ENCODE data around the gene DNAH2. TPM values are rescaled to one million over a fixed set of nuclear protein-coding genes. Genes with fewer than 3 reads are reported as not detected.

DNAH2 gene
- total and polyA plus RNA-seq, 2 donors (not counting 3 experiments of a cell fraction or from before 2014, with no cell fraction given) = 0.10 to 0.11 TPM

DNA sequence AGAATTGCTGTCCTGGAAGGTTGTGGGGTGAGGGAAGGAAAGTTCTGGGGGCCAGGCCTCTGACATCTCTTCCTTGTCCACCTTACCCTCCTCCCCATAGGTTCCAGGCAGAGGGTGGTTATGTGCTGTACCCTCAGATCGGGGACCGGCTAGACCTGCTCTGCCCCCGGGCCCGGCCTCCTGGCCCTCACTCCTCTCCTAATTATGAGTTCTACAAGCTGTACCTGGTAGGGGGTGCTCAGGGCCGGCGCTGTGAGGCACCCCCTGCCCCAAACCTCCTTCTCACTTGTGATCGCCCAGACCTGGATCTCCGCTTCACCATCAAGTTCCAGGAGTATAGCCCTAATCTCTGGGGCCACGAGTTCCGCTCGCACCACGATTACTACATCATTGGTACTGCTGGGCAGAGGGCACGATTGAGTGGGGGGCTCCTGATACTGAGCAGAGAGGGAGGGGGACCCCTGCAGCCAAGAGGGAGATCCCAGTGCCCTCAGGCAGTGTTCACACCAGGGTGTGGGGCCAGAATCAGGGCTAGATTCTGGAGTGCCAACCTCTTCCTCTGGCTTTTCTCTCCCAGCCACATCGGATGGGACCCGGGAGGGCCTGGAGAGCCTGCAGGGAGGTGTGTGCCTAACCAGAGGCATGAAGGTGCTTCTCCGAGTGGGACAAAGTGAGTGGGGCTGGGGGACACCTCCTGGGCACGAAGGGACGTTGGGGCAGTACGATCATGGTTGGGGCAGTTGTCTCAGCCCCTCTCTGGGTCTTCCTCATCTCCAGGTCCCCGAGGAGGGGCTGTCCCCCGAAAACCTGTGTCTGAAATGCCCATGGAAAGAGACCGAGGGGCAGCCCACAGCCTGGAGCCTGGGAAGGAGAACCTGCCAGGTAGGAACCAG is 9.4 kb upstream of the DNAH2 start:
- ChIA-PET CTCF (no interaction called here), POLR2A (no interaction called here)
- no peak for TF ChIP-seq EZH2 (IDR thresholded peaks at IDR 0.05; ENCODE audit: borderline replicate concordance, low read depth, low read length, severe bottlenecking)
- TF ChIP-seq, protein P1, sequence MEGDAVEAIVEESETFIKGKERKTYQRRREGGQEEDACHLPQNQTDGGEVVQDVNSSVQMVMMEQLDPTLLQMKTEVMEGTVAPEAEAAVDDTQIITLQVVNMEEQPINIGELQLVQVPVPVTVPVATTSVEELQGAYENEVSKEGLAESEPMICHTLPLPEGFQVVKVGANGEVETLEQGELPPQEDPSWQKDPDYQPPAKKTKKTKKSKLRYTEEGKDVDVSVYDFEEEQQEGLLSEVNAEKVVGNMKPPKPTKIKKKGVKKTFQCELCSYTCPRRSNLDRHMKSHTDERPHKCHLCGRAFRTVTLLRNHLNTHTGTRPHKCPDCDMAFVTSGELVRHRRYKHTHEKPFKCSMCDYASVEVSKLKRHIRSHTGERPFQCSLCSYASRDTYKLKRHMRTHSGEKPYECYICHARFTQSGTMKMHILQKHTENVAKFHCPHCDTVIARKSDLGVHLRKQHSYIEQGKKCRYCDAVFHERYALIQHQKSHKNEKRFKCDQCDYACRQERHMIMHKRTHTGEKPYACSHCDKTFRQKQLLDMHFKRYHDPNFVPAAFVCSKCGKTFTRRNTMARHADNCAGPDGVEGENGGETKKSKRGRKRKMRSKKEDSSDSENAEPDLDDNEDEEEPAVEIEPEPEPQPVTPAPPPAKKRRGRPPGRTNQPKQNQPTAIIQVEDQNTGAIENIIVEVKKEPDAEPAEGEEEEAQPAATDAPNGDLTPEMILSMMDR (IDR thresholded peaks at IDR 0.05; ENCODE audit: extremely low read depth in 1 of 2, insufficient read depth in 1 of 2, low read depth in 1 of 2, low read length in 2 of 2) = no peak
- TF ChIP-seq FOS (IDR thresholded peaks at IDR 0.05; ENCODE audit: borderline replicate concordance, insufficient read depth, low read length) = no peak
- TF ChIP-seq JUN (IDR thresholded peaks at IDR 0.05; ENCODE audit: borderline replicate concordance, insufficient read depth, insufficient read length, low read depth) = no peak
- TF ChIP-seq GATA2 (IDR thresholded peaks at IDR 0.05; ENCODE audit: insufficient read depth, insufficient read length, low read depth, low read length) = no peak
- TF ChIP-seq POLR2A (IDR thresholded peaks at IDR 0.05; ENCODE audit: low read depth, low read length) = no peak
- TF ChIP-seq MAX (IDR thresholded peaks at IDR 0.05; ENCODE audit: insufficient read depth, insufficient read length) = no peak
- TF ChIP-seq MYC (IDR thresholded peaks at IDR 0.05; ENCODE audit: low read depth, low read length) = no peak
- TF ChIP-seq POLR2AphosphoS5 (IDR thresholded peaks at IDR 0.05; ENCODE audit: insufficient read depth, low read depth, low read length) = no peak
- no peak overlapping the region for H3K27ac ChIP-seq (ENCODE audit: insufficient read depth, low read depth, low read length)
- dilution Hi-C loops (cut with MboI; ENCODE audit: extremely low pct_ligation_motif_present, low sequenced_read_pairs) (no loop called here), intact Hi-C loops (cut with micrococcal nuclease) (no loop called here)
- H3K9ac ChIP-seq (replicated peaks; ENCODE audit: extremely low read depth, insufficient read depth, low read length) = no peak overlapping the region
- no peaks in the 10 kb centered on the region for H3K79me2 ChIP-seq (ENCODE audit: control insufficient read depth, insufficient read depth, low read length)
- H3K4me2 ChIP-seq (ENCODE audit: insufficient read depth, low read length) = no peak overlapping the region
- no peaks in the 10 kb centered on the region for H3K9me3 ChIP-seq (replicated peaks; ENCODE audit: control insufficient read depth, insufficient read depth, low read length)
- BruUV-seq (replicated peaks) = no TSS peak
- H4K20me1 ChIP-seq (replicated peaks; ENCODE audit: control insufficient read depth, extremely low read depth, insufficient read depth, low read length) = no peaks in the 10 kb centered on the region
- no peaks in the 10 kb centered on the region for H3K36me3 ChIP-seq (ENCODE audit: control insufficient read depth in 2 of 2, extremely low read depth in 1 of 2, insufficient read depth in 2 of 2, low read length in 2 of 2)
- peaks cover 35% of the 10 kb centered on the region in 2 experiments for H3K27me3 ChIP-seq (ENCODE audit: control insufficient read depth in 2 of 2, insufficient read depth in 2 of 2, low read length in 2 of 2)
- H3K9me1 ChIP-seq (replicated peaks; ENCODE audit: control insufficient read depth, extremely low read depth, insufficient read depth, low read length) = no peaks in the 10 kb centered on the region
- H3K4me3 ChIP-seq (replicated peaks in 1 of 3; ENCODE audit: insufficient read depth in 1 of 3, low read depth in 1 of 3, low read length in 3 of 3) = no peak overlapping the region
- peaks cover 6% of the 10 kb centered on the region for H3K4me1 ChIP-seq (ENCODE audit: control insufficient read depth, extremely low read depth, insufficient read depth, low read length)
- no peak overlapping the region for H2AFZ ChIP-seq (ENCODE audit: low read depth, low read length)
- FAIRE-seq (no peak), DNase-seq (ENCODE audit: low read depth, low spot score) (no peak)
